AG09309 (cell line): ENCODE data around the gene ABHD12.

Experiments used
- DNase-seq: peaks from one replicate; pipeline ENCODE4 v3.0.0-alpha.2; 2010; ENCODE audit warnings: low read depth
- H3K4me3 ChIP-seq: 2 replicates; pipeline ENCODE4 v1.5.1; 2011; ENCODE audit warnings: mild to moderate bottlenecking, low read depth, low read length, moderate library complexity; ENCODE audit not compliant: control insufficient read depth
- TF ChIP-seq, protein P1 (sequence below): IDR thresholded peaks from 2 replicates; pipeline ENCODE4 v1.5.1; 2011; ENCODE audit warnings: mild to moderate bottlenecking, low read depth, low read length, inconsistent platforms; ENCODE audit not compliant: insufficient read depth, control insufficient read depth; ENCODE audit errors: missing control alignments

The ABHD12 gene

GRCh38 chr20:25259788-25260254 is 130.8 kb downstream of the ABHD12 start:
- DNase-seq, result no peak
- H3K4me3 ChIP-seq, result no peak overlapping the region
- TF ChIP-seq, protein P1, sequence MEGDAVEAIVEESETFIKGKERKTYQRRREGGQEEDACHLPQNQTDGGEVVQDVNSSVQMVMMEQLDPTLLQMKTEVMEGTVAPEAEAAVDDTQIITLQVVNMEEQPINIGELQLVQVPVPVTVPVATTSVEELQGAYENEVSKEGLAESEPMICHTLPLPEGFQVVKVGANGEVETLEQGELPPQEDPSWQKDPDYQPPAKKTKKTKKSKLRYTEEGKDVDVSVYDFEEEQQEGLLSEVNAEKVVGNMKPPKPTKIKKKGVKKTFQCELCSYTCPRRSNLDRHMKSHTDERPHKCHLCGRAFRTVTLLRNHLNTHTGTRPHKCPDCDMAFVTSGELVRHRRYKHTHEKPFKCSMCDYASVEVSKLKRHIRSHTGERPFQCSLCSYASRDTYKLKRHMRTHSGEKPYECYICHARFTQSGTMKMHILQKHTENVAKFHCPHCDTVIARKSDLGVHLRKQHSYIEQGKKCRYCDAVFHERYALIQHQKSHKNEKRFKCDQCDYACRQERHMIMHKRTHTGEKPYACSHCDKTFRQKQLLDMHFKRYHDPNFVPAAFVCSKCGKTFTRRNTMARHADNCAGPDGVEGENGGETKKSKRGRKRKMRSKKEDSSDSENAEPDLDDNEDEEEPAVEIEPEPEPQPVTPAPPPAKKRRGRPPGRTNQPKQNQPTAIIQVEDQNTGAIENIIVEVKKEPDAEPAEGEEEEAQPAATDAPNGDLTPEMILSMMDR, result no peak

- no peak for DNase-seq
- TF ChIP-seq, protein P1, result no peak
- no peak overlapping the region for H3K4me3 ChIP-seq
These were observed 131.3 kb downstream of the ABHD12 start for GRCh38 chr20:25259358-25259757.

DNA sequence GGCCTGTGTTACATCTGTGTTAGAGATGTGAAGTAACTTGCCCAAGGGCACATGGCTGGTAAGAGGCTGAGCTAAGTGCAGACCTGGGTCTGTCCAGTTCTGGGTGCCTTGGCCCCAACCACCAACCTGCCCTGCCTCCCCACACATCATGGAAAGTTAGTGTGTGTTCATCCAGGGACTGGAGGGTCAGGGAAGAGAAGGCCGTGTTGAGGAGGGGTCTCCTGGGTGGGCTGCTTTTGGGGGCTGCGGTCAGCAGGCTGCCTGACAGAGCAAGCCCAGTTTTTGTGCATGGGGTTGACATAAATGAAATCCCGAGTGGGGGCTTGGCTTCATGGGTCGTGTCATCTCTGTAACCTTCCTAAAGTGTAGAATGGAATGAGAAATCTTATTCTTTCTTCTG is 131.8 kb downstream of the ABHD12 start:
- H3K4me3 ChIP-seq, result no peak overlapping the region
- TF ChIP-seq, protein P1, result no peak
- no peak for DNase-seq

- H3K4me3 ChIP-seq, result no peak overlapping the region
- TF ChIP-seq, protein P1, result no peak
- no peak for DNase-seq
These were observed 132.2 kb downstream of the ABHD12 start for GRCh38 chr20:25258476-25258805.

DNA sequence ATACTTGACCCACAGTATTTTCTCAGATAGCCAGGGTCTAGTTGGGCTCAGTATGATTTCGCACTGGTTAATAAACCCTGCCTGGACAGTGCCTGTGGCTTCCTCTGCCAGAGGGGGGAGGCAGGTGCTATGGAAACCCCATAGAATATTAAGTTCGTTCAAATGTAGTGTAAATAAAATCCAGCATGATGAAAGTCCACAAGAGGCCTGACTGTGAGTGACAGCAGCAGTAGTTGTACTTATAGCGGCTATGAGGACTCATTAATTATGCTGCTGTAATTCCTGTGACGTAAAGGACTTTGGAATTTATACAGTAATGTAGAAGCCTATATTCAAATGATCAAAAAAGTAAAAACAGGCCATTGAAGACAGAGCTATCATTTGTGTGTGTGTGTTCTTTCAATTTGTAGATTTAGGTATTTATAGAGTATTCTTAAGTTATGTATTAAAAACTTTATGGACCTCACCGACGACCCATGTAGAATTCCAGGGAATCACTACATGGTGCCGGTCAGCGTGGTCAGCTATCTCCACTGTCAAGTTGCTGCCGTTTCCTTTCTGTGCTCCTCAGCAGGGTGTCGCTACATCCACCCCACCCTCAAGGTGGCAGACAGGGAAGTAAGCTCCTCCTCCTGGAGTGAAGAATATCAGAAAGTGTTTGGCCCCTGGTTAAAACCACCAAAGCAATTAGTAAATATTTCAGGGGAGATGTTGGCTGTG is 132.7 kb downstream of the ABHD12 start:
- TF ChIP-seq, protein P1, result no peak
- no peak overlapping the region for H3K4me3 ChIP-seq
- DNase-seq, result no peak

- H3K4me3 ChIP-seq, result no peak overlapping the region
- TF ChIP-seq, protein P1, result no peak
- DNase-seq, result no peak
These were observed 133.5 kb downstream of the ABHD12 start for GRCh38 chr20:25257130-25257529.
